Panc1 (cell line): ENCODE data around the gene PC.

ENCODE experiments used
- CTCF ChIP-seq: fragments of 450-650 bp; IDR thresholded peaks from 2 replicates; pipeline ENCODE4 v1.5.1; 2017; ENCODE audit warnings: mild to moderate bottlenecking
- REST ChIP-seq, 2 experiments: IDR thresholded peaks; 2 replicates each; pipeline ENCODE4 v1.6.1; 2011 to 2012; ENCODE audit warnings: low read depth in 2 of 2, control low read depth in 1 of 2, low read length in 1 of 2, mild to moderate bottlenecking in 1 of 2, moderate library complexity in 1 of 2; ENCODE audit not compliant: insufficient read depth in 1 of 2
- SIN3A ChIP-seq: IDR thresholded peaks from 2 replicates; pipeline ENCODE4 v1.6.1; 2012; ENCODE audit warnings: low read depth, mild to moderate bottlenecking, low read length, moderate library complexity, borderline replicate concordance; ENCODE audit not compliant: insufficient read depth

DNA sequence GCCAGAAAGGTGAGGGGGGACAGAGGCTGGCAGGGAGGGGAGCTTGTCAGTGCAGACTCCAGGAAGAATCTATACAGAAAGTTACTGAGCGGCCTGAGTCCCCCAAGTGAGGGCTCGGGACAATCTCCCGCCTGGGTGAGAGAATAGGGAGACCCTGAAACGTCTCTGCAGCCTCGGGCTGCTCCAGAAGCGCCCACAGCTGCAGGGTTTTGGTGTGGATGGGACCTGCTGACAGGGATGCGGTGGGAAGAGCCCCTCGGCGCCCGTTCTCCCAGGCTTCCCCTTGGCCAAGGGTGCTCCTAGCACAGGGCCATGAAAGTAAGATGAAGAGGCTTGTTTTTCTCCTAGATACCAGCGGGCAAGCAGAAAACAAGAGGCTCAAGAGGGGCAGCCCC lies 115.7 kb downstream of the PC start:
- TF ChIP-seq CTCF (no peak), REST (IDR thresholded peaks at IDR 0.05; ENCODE audit: insufficient read depth in 1 of 2, low read depth in 2 of 2, low read length in 1 of 2) (no peak), SIN3A (no peak)
